Mesenteric fat pad (tissue), 1 donor: ENCODE results near the gene TNXB. TPM values are rescaled to one million over a fixed set of nuclear protein-coding genes. Genes with fewer than 3 reads are reported as not detected.
"Not testable (repeated sequence)": the region's sequence is repeated elsewhere in the genome, so short reads cannot be mapped to it uniquely, and the experiment has no call there.

Experiments used
- DNase-seq: peaks from one replicate; pipeline ENCODE4 v3.0.0-alpha.2; 2020; ENCODE audit warnings: low spot score
- total RNA-seq: library from RNA; stranded (reverse); fragmentation: NEBNext Ultra II Directional; extraction: Animal tissue kit (Norgen Biotek cat#: 25700); gene quantifications from one replicate; pipeline ENCODE4 v1.2.1, GENCODE V29; 2021
- donor health status: DM: yes; HTN: yes; CAD: no.

Gene TNXB
- total RNA-seq, 1 donor from 2014 or later, result 187 TPM

DNA sequence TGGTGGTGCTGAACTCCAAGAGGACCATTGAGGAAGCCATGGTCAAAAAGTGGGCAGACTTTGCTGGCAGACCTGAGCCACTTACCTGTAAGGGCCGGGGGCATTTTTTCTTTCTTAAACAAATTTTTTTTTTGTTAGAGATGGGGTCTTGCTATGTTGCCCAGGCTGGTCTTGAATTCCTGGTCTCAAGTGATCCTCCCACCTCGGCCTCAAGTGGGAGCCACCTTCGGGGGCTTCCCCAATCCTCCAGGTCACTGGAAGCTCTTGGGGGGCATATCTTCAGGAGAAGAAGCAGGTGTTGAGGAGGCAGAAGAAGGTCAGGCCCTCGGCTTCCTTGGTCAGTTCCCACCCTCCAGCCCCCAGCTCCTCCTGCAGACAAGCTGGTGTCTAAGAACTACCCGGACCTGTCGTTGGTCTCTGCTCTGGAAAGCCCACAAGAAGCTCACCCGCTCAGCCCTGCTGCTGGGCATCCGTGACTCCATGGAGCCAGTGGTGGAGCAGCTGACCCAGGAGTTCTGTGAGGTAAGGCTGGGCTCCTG lies 103.1 kb downstream of the TNXB start:
- not testable (repeated sequence) for DNase-seq

DNA sequence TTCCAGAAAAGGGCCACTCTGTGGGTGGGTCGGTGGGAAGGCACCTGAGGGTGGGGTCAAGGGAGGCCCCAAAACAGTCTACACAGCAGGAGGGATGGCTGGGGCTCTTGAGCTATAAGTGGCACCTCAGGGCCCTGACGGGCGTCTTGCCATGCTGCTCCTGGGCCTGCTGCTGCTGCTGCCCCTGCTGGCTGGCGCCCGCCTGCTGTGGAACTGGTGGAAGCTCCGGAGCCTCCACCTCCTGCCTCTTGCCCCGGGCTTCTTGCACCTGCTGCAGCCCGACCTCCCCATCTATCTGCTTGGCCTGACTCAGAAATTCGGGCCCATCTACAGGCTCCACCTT lies 103.6 kb downstream of the TNXB start:
- not testable (repeated sequence) for DNase-seq

DNA sequence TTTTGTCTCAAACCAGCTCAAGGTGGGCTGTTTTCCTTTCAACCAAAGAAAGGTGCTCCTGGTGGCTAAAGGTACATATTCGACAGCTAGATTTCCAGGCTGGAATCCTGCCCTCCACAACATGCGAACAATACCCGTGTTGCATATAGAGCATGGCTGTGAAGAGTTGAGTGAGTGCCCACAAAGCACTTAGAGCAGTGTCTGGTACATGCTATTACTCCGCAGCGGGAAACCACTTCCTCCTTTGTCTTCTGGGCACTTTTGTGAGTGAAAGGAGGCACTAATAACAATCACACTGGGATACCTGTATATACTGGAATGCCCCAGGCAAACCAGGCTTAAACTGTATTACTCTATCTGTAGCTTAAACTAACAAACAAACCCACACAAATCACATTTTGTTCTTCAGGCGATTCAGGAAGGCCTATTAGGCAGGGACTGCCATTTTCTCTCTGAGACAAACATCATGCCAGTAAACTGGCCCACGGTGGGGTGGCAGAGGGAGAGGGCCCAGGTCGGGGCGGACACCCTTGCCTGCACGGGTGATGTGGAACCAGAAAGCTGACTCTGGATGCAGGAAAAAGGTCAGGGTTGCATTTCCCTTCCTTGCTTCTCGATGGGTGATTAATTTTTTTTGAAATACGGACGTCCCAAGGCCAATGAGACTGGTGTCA lies 104.1 kb downstream of the TNXB start:
- DNase-seq, result not testable (repeated sequence)

DNA sequence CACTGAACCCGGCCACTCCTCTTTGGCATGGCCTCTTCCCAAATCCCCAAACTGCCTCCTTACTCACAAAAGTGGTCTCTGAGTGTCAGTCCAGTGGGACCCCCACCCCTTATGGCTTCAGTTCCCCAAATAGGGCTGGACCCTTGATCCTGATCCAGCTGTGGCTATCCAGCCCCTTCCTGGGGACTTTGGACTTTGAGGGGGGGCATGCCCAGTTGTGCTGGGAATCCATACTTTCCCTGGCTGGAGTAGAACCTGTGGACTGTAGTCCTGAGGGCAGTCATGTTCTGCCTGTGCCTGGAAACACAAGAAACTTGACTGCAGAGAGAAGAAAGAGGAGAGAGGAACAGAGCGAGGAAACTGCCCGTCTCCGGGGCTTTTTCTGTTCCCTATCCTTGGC lies 104.7 kb downstream of the TNXB start:
- DNase-seq, result not testable (repeated sequence)

DNA sequence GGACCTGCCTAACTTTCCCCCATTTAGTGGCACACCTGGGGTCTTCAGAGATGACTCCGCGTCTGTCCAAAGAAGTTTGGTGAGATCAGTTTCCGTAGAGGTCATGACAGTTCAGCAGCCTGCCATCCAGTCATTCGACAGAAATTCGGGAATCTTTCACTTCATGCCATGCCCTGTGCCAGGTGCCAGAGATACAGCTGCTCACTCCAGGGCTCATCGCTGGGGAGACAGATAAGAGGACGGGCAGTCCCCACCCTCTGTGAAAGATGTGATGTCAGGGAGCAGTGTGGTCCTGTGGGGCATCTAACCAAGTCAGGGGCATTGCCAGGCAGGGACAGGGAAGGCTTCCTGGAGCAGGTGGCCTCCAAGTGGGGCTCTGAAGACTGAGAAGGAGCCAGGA lies 105.8 kb downstream of the TNXB start:
- not testable (repeated sequence) for DNase-seq

DNA sequence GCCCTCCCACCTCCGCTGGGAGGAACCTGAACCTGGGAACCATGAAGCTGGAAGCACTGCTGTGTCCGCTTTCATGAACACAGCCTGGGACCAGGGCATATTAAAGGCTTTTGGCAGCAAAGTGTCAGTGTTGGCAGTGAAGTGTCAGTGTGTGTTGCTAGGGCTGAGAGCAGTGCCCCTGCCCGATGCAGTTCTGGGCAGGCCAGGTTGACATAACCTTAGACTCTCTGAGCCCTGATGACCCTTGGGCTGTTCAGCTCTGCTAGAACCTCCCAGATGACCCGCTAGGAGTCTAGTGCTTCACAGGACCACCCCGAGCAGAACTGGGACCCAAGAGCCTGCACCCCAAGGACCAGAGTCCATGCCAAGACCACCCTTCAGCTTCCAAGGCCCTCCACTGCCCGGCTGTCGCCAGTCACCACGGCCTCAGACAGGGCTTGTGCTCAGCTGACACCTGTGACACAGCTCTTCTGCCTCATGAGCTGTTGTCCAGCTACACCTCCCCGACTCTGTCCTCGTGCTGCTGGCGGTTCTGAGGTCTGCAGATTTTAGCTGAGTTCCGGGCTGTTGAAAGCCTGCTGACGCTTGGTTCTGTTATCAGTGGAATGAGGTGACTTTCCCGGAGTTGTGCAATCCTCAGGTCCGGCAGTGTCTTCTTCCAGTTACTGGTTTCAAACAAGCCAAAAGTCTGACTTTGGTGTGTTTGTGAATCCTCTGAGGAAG lies 106.4 kb downstream of the TNXB start:
- not testable (repeated sequence) for DNase-seq

DNA sequence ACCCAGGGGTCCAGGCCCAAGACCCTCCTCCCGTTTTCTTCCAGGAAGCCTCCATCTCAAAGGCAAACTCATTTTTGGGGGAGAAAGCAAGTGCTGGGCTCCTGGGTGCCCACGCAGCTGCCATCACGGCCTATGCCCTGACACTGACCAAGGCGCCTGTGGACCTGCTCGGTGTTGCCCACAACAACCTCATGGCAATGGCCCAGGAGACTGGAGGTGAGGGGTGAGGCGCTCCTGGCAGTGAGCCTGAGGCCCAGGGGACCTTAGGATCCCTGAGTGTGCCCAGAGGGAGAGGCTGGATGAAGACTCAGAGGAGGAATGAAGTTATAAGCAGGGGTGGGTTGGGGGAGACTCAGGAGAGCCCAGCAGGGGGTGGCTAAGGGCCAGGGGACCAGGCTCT lies 112.8 kb downstream of the TNXB start:
- DNase-seq, result not testable (repeated sequence)

DNA sequence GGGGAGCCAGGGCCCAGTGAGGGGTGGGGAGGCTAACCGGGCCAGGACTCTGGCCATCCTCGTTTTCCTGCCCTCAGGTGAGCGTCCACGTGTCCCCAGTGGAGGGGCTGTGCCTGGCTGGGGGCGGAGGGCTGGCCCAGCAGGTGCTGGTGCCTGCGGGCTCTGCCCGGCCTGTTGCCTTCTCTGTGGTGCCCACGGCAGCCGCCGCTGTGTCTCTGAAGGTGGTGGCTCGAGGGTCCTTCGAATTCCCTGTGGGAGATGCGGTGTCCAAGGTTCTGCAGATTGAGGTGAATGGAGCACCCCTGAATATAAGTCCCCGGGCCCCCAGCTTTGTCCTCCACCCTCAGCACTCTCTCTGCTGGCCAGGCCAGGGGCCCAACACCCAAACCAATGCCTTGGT lies 114.7 kb downstream of the TNXB start:
- DNase-seq, result not testable (repeated sequence)

Other genes with a start within 250 kb of the TNXB start
- 40.7 TPM for gene NEU1, start 246.5 kb downstream of the TNXB start, total RNA-seq
- 0.51 TPM for gene SLC44A4, start 230.3 kb downstream of the TNXB start, total RNA-seq
- 28.4 TPM for gene EHMT2, start 211.6 kb downstream of the TNXB start, total RNA-seq
- 2.9 TPM for gene ZBTB12, start 207.3 kb downstream of the TNXB start, total RNA-seq
- gene C2, start 181.6 kb downstream of the TNXB start, total RNA-seq, result 60.8 TPM
- gene CFB, start 163.2 kb downstream of the TNXB start, total RNA-seq, result 38.0 TPM
- gene NELFE, start 150.4 kb downstream of the TNXB start, total RNA-seq, result 59.2 TPM
- gene SKIC2, start 150.2 kb downstream of the TNXB start, total RNA-seq, result 52.5 TPM
- 17.1 TPM for gene DXO, start 137.2 kb downstream of the TNXB start, total RNA-seq
- 36.2 TPM for gene C4A, start 127.3 kb downstream of the TNXB start, total RNA-seq
- gene C4B, start 94.5 kb downstream of the TNXB start, total RNA-seq, result 32.7 TPM
- 0.45 TPM for gene CYP21A2, start 70.9 kb downstream of the TNXB start, total RNA-seq
- gene ATF6B, start 18.9 kb upstream of the TNXB start, total RNA-seq, result 46.6 TPM
- gene FKBPL, start 20.9 kb upstream of the TNXB start, total RNA-seq, result 4.3 TPM
- 1.0 TPM for gene PRRT1, start 42.6 kb upstream of the TNXB start, total RNA-seq
- 24.4 TPM for gene PPT2, start 44.8 kb upstream of the TNXB start, total RNA-seq
- gene EGFL8, start 55.3 kb upstream of the TNXB start, total RNA-seq, result 15.5 TPM
- gene AGPAT1, start 66.7 kb upstream of the TNXB start, total RNA-seq, result 39.9 TPM
- 32.3 TPM for gene RNF5, start 69.1 kb upstream of the TNXB start, total RNA-seq
- gene AGER, start 74.9 kb upstream of the TNXB start, total RNA-seq, result 5.7 TPM
- 51.5 TPM for gene PBX2, start 80.9 kb upstream of the TNXB start, total RNA-seq
- 39.2 TPM for gene GPSM3, start 83.3 kb upstream of the TNXB start, total RNA-seq
- 113 TPM for gene NOTCH4, start 114.7 kb upstream of the TNXB start, total RNA-seq